K562 (cell line): ENCODE results near the gene UCK1. TPM values are rescaled to one million over a fixed set of nuclear protein-coding genes. Genes with fewer than 3 reads are reported as not detected.
A peak's percentile ranks its signal among the peaks of the same experiment; 100 is the strongest.

Experiments
- CXXC5 ChIP-seq: fragments of 250-450 bp; sonication (Bioruptor Pico); IDR thresholded peaks from 2 replicates; pipeline ENCODE4 v1.8.0; 2022; ENCODE audit warnings: inconsistent platforms, mild to moderate bottlenecking, moderate library complexity
- DMBX1 ChIP-seq: fragments of 250-450 bp; sonication (Bioruptor Pico); IDR thresholded peaks from 2 replicates; pipeline ENCODE4 v1.8.0; 2022; ENCODE audit warnings: inconsistent platforms, mild to moderate bottlenecking, moderate library complexity, borderline replicate concordance
- DNMT1 ChIP-seq: fragments of 450-650 bp; IDR thresholded peaks from 2 replicates; pipeline ENCODE4 v1.6.1; 2016; ENCODE audit warnings: antibody characterized with exemption, mild to moderate bottlenecking
- E2F3 ChIP-seq: fragments of 250-450 bp; sonication (Bioruptor Pico); IDR thresholded peaks from 2 replicates; pipeline ENCODE4 v1.4.0; 2020; ENCODE audit warnings: mild to moderate bottlenecking
- E2F6 ChIP-seq, 2 experiments: IDR thresholded peaks; 2 replicates each; pipeline ENCODE4 v1.6.1; 2011; ENCODE audit warnings: borderline replicate concordance in 1 of 2, control low read depth in 1 of 2, low read depth in 1 of 2, low read length in 1 of 2, mild to moderate bottlenecking in 1 of 2, mixed read lengths in 1 of 2, moderate library complexity in 1 of 2; ENCODE audit not compliant: insufficient read depth in 1 of 2, insufficient read length in 1 of 2, poor library complexity in 1 of 2, severe bottlenecking in 1 of 2; ENCODE audit errors: extremely low read depth in 1 of 2
- EGR1 ChIP-seq: fragments of 450-650 bp; conservative IDR thresholded peaks from 2 replicates; pipeline ENCODE4 v1.6.1; 2017; ENCODE audit warnings: mild to moderate bottlenecking
- ELF1 ChIP-seq: fragments of 200-800 bp; sonication (Bioruptor generic); IDR thresholded peaks from 2 replicates; pipeline ENCODE4 v1.6.1; 2016; ENCODE audit warnings: missing genetic modification characterization, missing compliant biosample characterization
- HCFC1 ChIP-seq: IDR thresholded peaks from 2 replicates; pipeline ENCODE4 v1.6.1; 2012; ENCODE audit warnings: low read depth, low read length, improper control_type of control experiment
- MLLT1 ChIP-seq, 2 experiments: fragments of 450-650 bp; IDR thresholded peaks; 2 replicates each; pipeline ENCODE4 v1.6.1; 2016
- MNT ChIP-seq, 2 experiments: fragments of 450-650 bp; conservative IDR thresholded peaks; 2 replicates each; pipeline ENCODE4 v1.6.1; 2017; ENCODE audit warnings: mild to moderate bottlenecking in 2 of 2, moderate library complexity in 2 of 2
- NR2C2 ChIP-seq, 2 experiments: fragments of 200-800 bp in 1 of 2; sonication (Bioruptor generic) in 1 of 2; sonication (generic) in 1 of 2; formaldehyde crosslinking in 1 of 2; IDR thresholded peaks; 2 replicates each; pipeline versions ENCODE4 v1.6.1 to v1.8.0; 2016 to 2022; ENCODE audit warnings: mild to moderate bottlenecking in 1 of 2, missing compliant biosample characterization in 1 of 2, missing genetic modification characterization in 1 of 2, missing genetic modification reagents in 1 of 2
- NRF1 ChIP-seq, 2 experiments: fragments of 450-650 bp; IDR thresholded peaks in 1 of 2; conservative IDR thresholded peaks in 1 of 2; 2 replicates each; pipeline ENCODE4 v1.6.1; 2014; ENCODE audit warnings: mild to moderate bottlenecking in 2 of 2
- PCBP1 ChIP-seq: fragments of 200-400 bp; formaldehyde crosslinking; IDR thresholded peaks from 2 replicates; pipeline ENCODE4 v1.6.1; 2018; ENCODE audit warnings: mild to moderate bottlenecking, low read depth, low read length; ENCODE audit not compliant: poor library complexity, severe bottlenecking
- RB1 ChIP-seq: fragments of 450-650 bp; IDR thresholded peaks from 2 replicates; pipeline ENCODE4 v1.6.1; 2017; ENCODE audit warnings: low read depth, mild to moderate bottlenecking
- RBFOX2 ChIP-seq: fragments of 200-400 bp; formaldehyde crosslinking; IDR thresholded peaks from 2 replicates; pipeline ENCODE4 v1.6.1; 2017; ENCODE audit warnings: low read depth, mild to moderate bottlenecking, low read length, moderate library complexity
- TFAP4 ChIP-seq: sonication (generic); formaldehyde crosslinking; IDR thresholded peaks from 2 replicates; pipeline ENCODE4 v1.8.0; 2022; ENCODE audit warnings: missing genetic modification reagents, mild to moderate bottlenecking, moderate library complexity, borderline replicate concordance
- ZBTB33 ChIP-seq: sonication (generic); formaldehyde crosslinking; IDR thresholded peaks from 2 replicates; pipeline ENCODE4 v1.8.1; 2023; ENCODE audit warnings: mild to moderate bottlenecking, missing genetic modification reagents
- polyA plus RNA-seq, 8 experiments: library from polyadenylated mRNA; depleted of rRNA in 4 of 8; stranded (reverse) in 5 of 8; unstranded in 3 of 8; fragments of >200 nt; fragmentation: Nextera tagmentation in 2 of 8; fragmentation: Illumina TruSeq in 1 of 8; extraction: Ambion mirVana in 2 of 8; extraction: Trizol in 1 of 8; gene quantifications; 2 replicates each; pipeline versions ENCODE4 v1.2.1 to v1.2.3, GENCODE V29; 2011 to 2014; ENCODE audit warnings: inconsistent platforms in 1 of 8, missing spikeins in 1 of 8
- total RNA-seq, 7 experiments: library from RNA; depleted of rRNA in 6 of 7; stranded (reverse); fragments of >200 nt in 6 of 7; fragmentation: Illumina TruSeq in 2 of 7; extraction: Trizol in 2 of 7; gene quantifications; 2 replicates each; pipeline versions ENCODE4 v1.2.1 to v1.2.3, GENCODE V29; 2011 to 2021; ENCODE audit warnings: low replicate concordance in 1 of 7

The UCK1 gene
- total and polyA plus RNA-seq, 9 of the 15 experiments (the other 6 are each of a cell fraction or from before 2014, with no cell fraction given): 0.27 to 27.5 (median 16.1) TPM

DNA sequence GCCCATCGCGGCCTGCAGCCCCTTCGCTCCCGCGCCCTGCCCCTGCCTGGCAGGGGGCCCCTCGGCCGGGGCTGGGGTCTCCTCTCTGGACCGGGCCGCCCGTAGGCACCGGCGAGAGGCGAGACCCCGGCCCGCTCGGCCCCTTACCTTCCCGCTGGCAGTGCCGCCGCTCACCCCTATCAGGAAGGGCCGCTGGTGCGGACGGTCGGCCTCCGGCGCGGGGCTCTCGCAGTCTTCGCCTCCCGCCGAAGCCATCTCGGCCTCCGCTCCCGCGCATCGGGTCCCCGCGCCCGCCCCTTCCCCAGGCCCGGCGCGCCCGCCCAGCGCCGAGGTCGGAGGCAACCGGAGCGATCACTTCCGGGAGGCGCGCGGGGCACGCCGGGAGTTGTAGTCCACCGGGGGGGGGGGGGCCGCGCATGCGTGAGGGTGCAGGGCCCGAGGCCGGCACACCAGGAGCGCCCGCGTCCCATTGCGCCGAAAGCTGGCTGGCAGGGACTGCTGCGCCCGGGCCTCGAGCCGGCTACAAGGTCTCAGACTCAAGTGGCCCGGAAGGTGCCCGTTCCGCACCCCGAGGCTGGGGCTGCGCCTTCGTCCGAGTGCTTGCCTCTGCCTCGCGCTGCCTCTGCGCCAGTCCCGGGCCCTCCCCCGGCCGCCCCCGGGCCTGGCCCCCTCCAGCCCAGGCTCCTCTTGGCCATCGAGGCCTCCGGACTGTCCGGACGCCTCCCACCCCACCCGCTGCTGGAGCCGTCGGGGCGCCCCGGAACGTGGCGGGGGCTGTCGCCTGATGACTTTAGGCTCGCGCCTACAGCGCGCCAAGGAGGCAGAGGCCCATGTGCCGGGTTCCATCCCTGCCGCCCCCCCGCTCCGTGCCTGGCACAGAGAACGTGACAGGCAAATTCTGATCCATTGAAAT, at the start of gene UCK1 (continued):
- TF ChIP-seq CXXC5 (CRISPR knock-in tag) (peak; percentile 81), E2F6 (IDR thresholded peaks at IDR 0.05; ENCODE audit: borderline replicate concordance in 1 of 2, extremely low read depth in 1 of 2, insufficient read depth in 1 of 2, insufficient read length in 1 of 2, low read depth in 1 of 2, low read length in 1 of 2, poor library complexity in 1 of 2, severe bottlenecking in 1 of 2) (peak in 1 of 2 experiments; percentile 50), MNT (conservative IDR thresholded peaks at IDR 0.05) (peak in 1 of 2 experiments; percentile 55; a peak in 2 of 4 replicates), NRF1 (conservative IDR thresholded peaks at IDR 0.05 in 1 of 2, IDR thresholded peaks at IDR 0.05 in 1 of 2) (peak; percentile 93 to 94), RB1 (peak; percentile 58; the same call in 1 of the 2 replicates), PCBP1 (peak; percentile 83), ZBTB33 (CRISPR knock-in tag) (peak; percentile 89), EGR1 (peak; percentile 48), RBFOX2 (peak; percentile 80), HCFC1 (peak; percentile 94), MLLT1 (IDR thresholded peaks at IDR 0.05) (0 out of 4 replicates have a peak, but pooled peaks of 1 of the 2 experiments have one; percentile 31), NR2C2 (CRISPR knock-in tag; IDR thresholded peaks at IDR 0.05) (peak; percentile 98), NR2C2 (tag; IDR thresholded peaks at IDR 0.05) (peak; percentile 100), TFAP4 (0 out of 2 replicates have a peak, but pooled peaks have one; percentile 1), E2F3 (CRISPR knock-in tag) (0 out of 2 replicates have a peak, but pooled peaks have one; percentile 56), DMBX1 (CRISPR knock-in tag) (no peak), DNMT1 (no peak), ELF1 (tag) (peak; percentile 88)
